GOT3 (cell line): ENCODE results near the gene FGF6.
"Not testable (repeated sequence)": the region's sequence is repeated elsewhere in the genome, so short reads cannot be mapped to it uniquely, and the experiment has no call there.

ENCODE experiments used
- DNase-seq: peaks from one replicate; lab custom pipeline; 2025; ENCODE audit warnings: mixed read lengths; lab: John Stamatoyannopoulos, UW

FGF6 gene, protein sequence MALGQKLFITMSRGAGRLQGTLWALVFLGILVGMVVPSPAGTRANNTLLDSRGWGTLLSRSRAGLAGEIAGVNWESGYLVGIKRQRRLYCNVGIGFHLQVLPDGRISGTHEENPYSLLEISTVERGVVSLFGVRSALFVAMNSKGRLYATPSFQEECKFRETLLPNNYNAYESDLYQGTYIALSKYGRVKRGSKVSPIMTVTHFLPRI

DNA sequence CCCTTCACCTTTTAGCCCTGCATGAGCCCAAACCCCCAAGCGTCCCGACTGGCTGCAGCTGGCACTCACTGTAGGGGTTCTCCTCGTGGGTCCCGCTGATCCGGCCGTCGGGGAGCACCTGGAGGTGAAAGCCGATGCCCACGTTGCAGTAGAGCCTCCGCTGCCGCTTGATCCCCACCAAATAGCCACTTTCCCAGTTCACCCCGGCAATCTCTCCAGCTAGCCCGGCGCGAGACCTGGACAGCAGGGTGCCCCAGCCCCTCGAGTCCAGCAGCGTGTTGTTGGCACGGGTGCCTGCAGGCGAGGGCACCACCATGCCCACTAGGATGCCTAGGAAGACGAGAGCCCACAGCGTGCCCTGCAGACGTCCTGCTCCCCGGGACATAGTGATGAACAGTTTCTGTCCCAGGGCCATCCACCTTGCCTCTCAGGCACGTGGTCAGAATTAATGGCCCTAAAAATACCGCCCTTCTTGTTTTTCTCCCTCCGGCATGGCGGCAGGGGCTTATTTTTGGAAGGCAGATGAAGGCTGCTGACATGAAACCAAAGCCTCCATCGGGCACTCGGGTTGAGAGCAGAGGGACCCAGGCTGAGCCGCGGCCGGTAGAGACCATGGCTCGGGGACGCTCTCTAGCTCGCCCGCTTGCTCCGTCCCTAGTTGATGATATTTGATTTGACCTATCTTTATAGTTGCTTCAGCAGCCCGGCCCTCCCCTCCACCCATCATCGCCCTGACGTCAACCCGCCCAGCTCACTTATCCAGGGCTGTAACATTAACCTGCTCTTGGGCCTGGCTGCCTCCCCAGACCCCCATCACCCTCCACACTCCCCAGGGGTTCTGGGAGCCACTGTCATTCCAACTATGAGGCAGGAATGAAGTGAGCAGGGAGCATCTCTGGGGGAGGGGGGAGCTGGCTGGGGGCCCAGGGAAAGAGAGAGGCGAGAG, at the start of gene FGF6:
FGF6 (minus strand) TSS at position 660 of the 946 bp plus-strand sequence; CDS start at position 415, 245 bp downstream.
- no peak for DNase-seq

DNA sequence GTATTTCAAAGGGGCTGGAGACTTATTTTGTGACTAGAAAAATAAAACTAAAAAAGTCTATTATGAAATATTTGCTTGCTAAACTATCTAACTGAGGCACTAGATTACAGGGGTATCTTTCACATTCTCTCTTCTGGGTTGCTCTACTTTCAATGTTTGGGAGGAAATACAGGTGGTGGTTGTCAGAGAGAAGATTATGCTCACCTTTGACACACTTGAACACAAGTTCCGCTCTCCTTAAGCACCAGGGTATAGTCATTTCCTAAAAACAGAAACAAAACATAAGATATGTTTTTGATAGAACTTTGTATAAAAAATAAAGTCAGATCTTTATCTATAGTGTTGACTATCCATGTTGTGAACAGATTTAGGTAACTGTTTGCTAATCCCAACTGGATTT, 45.4 kb upstream of the FGF6 start:
- DNase-seq, result no peak

DNA sequence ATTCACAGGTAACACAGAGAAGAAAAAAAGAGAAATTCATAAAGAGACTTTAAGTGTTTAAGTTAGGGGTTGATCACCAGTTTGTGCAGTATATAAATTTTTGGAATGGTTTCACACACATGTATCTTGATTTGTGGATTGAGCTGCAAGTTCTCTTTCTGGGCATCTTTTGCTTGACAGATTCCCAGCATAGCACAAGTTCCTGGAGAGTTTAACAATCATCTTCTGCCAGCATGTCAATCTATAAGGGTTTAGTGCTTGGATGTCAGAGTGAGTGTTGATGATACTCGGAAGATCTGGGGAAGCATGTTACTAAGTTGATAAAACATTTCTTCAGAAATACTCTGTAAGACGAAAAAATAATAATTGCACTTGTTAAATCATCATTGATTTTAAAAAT, 43.9 kb upstream of the FGF6 start:
- no peak for DNase-seq

DNA sequence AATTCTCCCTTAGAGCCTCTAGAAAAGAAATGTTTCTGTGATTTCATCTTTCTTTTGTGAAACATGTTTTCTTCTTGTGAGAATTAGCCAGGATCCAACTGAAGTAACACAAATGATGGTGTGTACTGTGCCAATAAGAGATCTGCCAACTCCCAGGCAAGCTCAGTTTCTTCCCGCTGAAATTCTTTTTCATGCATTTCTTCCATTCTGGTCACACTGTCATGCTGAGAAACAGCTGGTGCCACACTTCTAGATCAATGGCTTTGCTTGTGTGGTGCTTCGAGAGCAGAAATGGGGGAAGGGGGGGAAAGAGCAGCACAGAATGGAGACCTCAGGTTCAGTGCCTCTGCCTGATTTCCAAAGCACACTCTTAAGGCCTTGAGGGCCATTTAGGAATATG, 41.4 kb upstream of the FGF6 start:
- DNase-seq, result no peak

DNA sequence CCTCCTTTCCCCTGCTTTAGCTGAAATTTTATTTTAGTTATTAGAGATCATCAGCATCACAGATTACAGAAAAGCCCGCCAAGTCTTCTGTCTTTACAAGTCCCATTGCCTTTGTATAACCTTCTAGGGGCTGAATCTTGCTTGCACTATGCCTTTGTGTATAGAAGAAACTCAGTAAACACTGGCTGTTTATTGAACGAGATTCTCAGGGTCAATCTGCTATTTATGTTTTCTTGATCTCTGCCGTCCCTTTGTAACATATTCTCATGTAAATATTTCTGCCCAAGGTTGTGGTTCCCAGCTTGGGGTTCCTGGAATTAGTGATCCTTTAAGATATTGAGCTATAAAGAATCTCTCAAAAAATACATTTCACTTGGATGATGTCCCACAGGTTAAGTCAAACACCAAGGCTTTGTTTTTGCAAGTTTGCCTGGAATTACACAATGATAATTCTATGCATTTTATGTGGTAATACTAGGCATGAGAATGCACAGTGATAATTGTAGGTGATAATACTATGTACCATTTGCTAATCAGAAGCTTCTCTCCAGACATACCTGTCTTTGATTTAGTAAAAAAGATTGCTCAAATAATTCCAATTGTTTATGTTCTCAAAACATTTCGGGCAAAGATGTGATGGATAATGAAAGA, 40.6 kb upstream of the FGF6 start:
- no peak for DNase-seq

DNA sequence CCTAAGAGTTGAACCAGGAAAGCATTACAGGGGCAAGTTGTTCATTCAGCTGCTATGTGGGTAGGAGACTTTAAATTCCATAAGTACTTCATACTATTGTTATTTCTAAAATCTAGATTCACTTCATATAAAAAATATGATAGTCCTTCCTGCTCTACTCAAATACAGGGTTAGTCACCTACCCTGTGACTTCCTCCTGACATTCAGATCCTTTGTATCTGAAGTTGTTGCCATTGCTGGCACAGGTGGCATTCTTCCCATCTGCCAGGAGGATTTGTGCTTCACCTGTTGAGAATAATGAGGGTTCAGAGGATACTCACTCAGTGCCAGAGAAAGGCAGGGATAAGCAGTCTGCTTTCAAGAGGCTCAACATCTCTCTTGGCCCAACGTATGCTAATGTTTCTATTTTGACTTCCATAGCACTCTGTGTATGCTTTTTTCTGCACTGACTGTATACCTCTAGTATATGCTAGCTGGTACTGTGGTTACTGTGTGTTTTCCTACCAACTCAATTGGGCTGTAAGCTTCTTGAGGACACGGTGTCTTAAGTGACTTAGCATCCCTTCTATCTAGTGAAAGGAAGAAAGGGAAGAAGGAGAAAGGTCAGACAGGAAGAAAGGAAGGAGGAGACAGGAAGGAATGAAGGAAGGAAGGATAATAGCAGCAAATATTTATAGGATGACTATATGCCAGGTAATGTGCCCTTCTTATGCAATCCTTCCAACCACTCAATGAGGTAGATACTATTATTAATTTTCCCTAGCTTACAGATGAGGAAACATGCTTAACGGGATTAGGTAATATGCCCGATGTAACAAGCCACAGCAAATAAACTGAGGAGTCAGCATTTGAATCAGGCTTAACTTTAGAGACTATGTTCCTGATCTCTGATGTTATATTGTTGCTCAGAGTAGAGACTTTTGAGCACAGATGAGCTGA, 38.5 kb upstream of the FGF6 start:
- DNase-seq, result no peak

DNA sequence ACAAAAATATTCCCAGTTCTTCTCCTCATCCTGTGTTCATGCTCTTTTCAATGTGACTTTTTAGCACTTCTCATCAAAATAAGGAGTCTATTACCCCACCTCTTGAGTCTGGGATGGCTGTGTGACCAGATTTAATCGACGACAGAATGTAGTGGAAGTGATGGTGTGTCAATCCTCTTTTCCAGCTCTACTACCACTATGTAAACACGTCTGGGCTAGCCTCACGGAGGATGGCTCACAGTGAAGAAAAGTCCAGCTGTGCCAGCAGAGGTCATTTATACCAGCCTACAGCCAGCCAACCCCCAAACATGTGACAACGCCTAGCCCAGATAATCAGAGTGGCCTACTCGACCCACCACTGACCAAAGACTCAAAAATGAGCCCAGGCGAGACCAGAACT, 37.3 kb upstream of the FGF6 start:
- DNase-seq, result no peak

DNA sequence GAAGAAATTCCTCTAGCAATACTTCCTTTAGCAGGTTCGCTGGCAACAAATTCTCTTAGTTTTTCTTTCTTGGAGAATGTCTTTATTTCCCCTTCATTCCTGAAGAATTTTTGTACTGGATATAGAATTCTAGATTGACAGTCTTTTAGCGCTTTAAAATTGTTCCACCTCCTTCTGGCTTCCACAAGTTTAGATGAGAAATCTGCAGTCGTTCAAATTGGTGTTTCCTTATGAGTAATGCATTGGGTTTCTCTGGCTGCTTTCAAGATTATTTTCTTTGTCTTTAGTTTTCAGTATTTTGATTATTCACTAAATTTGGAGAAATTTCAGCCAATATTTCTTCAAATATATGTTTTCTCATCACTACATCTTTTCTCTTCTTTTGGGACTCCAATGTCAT, 33.3 kb upstream of the FGF6 start:
- DNase-seq, result no peak

DNA sequence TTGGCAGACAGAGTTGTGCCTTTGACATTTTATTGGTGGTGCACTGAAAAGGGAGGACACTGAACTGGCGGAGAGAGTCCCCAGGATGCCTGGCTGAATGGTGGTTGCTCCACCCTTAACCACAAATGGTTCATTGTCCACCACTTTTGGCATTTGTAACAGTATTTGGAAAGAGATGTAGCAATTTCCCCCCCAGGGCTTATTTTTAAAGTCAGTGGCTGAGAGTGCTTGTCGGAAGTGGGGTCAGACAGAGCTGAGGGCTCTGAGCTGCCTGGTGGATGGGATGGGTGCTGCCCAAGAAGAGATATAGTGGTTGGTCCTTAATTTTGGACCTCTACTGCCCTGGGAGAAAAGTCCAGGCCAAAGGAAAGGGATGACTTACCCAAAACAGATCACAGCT, 31.5 kb upstream of the FGF6 start:
- no peak for DNase-seq

DNA sequence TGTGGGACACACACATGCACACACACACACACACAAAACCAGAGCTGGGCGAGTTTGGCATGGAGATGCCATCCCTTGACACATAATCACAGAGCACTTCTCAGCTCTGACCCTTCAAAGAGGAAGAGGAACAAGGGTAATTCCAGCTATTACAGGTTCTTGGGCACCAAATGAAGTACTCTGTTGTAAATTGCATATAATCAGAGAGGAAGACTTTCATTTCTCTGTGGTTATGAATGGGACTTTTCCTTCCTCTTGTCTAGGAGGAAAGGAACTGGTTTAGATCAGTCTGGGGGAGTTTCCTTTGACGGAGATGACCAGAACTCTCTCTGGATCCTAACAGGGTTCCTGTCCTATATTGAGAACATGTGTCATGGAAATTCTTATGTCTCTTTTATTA, 26.4 kb upstream of the FGF6 start:
- DNase-seq, result no peak

DNA sequence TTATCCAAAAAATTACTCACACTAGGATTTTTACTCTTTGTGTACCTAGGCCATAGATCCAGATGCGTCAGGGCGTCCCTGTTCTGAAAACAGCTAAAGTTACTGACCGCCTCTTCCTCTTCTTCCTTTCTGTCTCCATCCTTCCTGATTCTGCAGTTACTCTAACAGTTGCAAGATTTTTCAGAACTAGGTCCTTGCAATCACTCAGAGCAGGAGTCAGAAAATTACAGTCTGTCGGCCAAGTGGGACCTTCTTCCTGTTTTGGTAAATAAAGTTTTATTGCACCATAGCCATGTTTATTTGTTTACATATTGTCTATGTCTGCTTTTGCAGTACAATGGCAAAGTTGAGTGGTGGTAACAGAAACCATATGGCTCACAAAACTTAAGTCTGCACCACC, 25.6 kb upstream of the FGF6 start:
- DNase-seq, result no peak

DNA sequence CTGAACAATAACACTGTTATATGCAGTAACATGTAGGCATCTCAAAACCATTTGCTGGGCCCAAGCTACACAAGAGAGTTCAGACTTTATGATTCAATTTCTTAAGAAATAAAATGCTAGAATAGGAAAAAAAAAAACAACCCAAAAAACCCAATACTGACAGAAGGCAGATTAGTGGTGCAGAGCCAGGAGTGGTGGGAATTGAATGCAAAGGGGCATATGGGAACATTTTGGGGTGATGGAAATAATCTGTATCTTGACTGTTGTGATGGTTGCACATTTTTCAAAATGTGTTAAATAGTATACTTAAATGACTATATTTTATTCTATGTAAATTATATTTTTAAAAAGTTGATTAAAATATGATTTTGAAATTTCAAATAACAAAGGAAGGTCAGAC, 23.4 kb upstream of the FGF6 start:
- DNase-seq, result no peak

DNA sequence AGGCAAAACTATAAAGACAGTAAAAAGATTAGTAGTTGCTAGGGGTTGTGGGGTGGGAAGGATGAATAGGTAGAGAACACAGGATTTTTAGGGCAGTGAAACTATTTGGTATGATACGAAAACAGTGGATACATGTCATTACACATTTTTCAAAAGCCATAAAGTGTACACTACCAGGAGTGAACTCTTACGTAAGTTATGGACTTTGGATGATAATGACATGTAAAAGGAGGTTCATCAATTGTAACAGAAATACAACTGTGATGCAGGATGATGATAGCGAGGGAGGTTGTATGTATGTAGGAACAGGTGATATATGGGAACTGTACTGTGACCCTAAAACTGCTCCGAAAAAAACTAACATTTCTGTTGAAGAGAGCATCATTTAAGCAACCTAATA, 15.1 kb upstream of the FGF6 start:
- no peak for DNase-seq

DNA sequence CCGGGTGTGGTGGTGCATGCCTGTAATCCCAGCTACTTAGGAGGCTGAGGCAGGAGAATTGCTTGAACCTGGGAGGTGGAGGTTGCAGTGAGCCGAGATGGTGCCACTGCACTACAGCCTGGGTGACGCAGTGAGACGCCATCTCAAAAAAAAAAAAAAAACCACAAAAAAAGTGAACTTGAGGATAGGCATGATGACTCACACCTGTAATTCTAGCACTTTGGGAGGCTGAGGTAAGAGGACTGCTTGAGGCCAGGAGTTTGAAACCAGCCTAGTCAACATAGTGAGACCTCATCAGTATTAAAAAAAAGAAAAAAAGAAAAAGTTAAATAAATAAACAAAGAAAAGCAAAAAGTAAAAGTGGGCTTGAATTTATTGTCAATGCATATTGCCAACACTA, 10.2 kb upstream of the FGF6 start:
- DNase-seq, result not testable (repeated sequence)

DNA sequence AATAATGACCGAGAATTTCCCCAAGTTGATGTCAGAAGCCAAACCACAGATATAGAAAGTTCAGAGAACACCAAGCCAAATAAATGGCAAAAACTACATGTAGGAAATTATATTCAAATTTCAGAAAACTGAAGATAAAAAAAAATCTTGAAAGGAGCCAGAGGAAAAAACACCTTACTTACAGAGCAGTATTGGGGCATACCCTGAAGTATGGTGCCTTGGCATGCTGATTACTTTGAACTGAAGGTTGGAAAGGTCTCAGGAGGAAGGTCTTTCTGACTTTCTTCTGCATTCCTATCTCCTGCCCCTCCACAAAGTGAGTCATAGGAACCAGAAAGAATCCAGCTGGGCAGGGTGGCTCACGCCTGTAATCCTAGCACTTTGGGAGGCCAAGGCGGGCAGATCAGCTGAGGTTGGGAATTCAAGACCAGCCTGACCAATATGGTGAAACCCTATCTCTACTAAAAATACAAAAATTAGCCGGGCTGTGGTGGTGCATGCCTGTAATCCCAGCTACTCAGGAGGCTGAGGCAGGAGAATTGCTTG, 8.8 kb upstream of the FGF6 start:
- no peak for DNase-seq

DNA sequence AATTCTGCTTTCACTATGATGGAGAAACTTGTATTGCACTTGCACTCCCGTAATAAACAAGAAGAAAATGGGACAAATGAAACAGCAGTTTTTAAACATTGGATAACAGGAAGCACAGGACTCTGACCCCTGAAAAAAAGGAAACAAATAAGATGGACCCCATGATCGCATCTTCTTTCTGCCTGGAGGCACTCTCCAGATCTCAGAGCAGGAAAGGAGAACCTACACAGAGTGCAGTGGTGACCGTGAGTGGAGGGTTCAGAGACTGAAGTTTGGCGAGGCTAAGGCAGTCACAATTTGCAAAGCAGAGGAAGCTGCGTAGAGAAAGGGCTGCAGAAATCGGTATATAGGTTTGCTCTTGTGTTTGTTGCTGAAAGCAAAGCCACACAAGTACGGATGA, 6.1 kb upstream of the FGF6 start:
- no peak for DNase-seq

DNA sequence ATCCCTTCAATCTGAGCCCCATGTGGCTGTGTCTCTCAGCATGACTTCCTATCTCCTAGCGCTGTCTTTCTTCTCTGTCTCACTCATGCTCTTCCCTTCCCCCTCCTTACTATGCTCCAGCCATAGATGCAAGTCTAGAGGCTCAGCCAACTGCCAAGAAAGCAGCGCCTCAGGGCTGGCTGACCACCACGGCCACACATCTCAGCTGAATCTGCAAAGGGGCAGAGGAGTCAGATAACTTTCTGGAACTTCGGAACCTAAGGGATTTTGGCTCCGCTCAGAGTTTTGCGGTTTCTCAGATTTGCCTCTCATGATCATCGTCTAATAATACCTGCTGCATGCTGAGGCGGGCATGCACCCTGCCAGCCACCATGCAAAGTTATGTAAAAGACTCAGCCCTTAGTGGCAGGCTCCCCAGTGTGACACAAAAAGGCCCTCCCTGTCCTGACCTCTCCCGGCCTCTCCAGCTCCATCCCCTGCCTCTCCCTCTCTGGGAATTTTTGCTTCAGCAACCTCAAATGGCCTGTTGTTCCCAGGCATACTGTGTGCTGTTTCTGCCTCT, 5.0 kb upstream of the FGF6 start:
- no peak for DNase-seq

DNA sequence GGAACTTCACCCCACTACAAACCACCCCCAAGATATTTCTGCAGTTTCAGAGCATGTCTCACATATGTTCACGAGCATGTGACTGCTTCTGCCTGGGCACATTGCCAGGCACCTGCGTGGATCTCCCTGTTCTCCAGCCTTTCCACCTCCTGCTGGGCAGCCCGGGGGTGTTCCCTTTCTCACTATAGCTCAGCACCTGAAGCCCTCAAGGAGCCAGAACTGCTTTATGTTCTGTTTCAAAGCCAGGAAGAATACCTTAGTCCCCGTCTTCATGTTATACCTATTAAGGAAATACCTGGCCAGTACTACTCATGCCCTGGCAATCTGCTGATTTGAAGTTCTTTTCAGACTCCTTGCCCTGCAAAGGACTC, 4.2 kb upstream of the FGF6 start:
- DNase-seq, result no peak

DNA sequence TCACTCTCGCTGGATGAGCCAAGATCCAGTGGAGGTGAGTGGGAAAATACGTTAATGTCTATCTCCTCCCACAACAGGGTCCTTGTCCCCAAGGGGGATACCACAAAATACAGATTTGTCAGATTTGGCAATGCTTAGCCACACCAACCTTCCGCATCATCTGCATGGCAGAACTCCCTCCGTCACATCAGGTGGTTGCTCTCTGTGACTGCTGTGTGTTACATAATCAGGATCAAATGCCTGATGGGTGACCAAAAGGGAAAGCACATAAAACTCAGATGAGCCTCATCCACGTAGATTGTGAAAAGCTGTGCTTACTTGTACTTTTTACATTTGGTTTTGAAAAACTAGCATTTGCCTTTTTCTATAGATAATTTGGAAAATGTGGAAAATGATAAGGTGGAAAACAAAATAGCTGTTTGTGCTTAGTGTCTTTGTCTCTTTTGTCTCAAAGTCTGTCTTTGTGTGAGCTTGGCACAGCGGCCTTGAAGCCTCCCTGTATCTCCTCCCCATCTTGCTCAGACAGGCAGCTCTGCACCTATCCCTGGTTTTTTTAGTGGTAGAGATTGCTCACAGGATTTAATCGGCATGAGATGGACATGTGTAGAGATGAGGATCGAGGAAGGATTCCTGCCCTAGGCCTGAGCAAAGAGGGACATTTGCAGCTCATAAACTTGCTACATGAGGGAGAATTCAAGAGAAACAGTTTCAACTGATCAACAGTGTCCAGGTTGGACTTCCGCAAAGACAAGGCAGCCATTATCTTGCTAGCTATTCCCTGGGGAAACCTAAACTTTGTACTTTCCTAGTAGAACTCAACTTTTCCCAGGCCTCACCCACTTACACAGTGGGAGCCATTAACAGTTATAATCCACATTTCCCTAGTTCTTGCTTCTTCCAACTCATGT, 3.6 kb upstream of the FGF6 start:
- DNase-seq, result no peak

DNA sequence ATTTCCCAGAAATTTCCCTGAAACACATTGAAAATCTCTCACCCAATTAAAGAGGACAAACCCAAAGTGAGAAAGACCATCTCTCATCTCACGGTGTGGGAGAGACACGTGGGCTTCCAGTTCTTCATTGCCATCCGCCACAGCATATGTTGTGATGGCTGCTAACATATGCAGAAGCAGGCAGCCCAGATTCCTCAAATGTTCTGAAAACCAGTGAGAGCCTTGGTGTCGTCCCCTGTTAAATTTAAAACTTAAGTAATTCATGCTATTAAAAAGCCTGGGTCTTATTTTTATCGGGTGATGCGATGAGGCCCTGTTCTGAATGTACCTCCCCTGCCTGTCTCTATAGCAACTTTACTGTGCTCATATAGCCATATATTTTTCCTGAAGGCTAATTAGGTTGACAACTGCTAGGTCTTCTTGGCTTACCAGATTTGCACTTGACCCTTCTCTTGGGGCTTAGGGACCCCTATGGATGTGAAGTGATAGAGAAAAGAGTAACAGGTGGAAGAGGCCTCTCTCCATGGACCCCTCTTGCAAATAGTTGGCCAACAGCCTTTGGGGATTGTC, 2.8 kb upstream of the FGF6 start:
- DNase-seq, result no peak
